K562 (cell line): ENCODE data around the gene DRD3. TPM values are rescaled to one million over a fixed set of nuclear protein-coding genes. Genes with fewer than 3 reads are reported as not detected.

Source experiments
- EHMT2 ChIP-seq: fragments of 450-650 bp; IDR thresholded peaks from 2 replicates; pipeline ENCODE4 v1.6.1; 2018; ENCODE audit warnings: antibody characterized with exemption
- REST ChIP-seq, 2 experiments: fragments of 450-650 bp; formaldehyde crosslinking in 1 of 2; IDR thresholded peaks; 2 replicates each; pipeline versions ENCODE4 v1.4.0 to v1.6.1; 2014 to 2020; ENCODE audit warnings: mild to moderate bottlenecking in 2 of 2, borderline replicate concordance in 1 of 2, low read depth in 1 of 2
- polyA plus RNA-seq, 8 experiments: library from polyadenylated mRNA; depleted of rRNA in 4 of 8; stranded (reverse) in 5 of 8; unstranded in 3 of 8; fragments of >200 nt; fragmentation: Nextera tagmentation in 2 of 8; fragmentation: Illumina TruSeq in 1 of 8; extraction: Ambion mirVana in 2 of 8; extraction: Trizol in 1 of 8; gene quantifications; 2 replicates each; pipeline versions ENCODE4 v1.2.1 to v1.2.3, GENCODE V29; 2011 to 2014; ENCODE audit warnings: inconsistent platforms in 1 of 8, missing spikeins in 1 of 8
- total RNA-seq, 7 experiments: library from RNA; depleted of rRNA in 6 of 7; stranded (reverse); fragments of >200 nt in 6 of 7; fragmentation: Illumina TruSeq in 2 of 7; extraction: Trizol in 2 of 7; gene quantifications; 2 replicates each; pipeline versions ENCODE4 v1.2.1 to v1.2.3, GENCODE V29; 2011 to 2021; ENCODE audit warnings: low replicate concordance in 1 of 7

Gene DRD3
- total and polyA plus RNA-seq, 9 of the 15 experiments (the other 6 are each of a cell fraction or from before 2014, with no cell fraction given) = not detected

- peak; percentile 95 for TF ChIP-seq REST (IDR thresholded peaks at IDR 0.05; ENCODE audit: borderline replicate concordance)
- TF ChIP-seq REST (CRISPR knock-in tag; IDR thresholded peaks at IDR 0.05; ENCODE audit: low read depth) = peak; percentile 88
- peak; percentile 92 for TF ChIP-seq EHMT2
These were observed at the start of gene DRD3 (continued) for GRCh38 chr3:114178770-114179368.
